DOHH2 (cell line): ENCODE data around the gene TOGARAM2.

Experiments
- H3F3A ChIP-seq: fragments of 200-600 bp; sonication (generic), shearing (Covaris generic); 2 replicates; pipeline ENCODE4 v1.6.0; 2016; ENCODE audit warnings: antibody characterized with exemption, mild to moderate bottlenecking; ENCODE audit not compliant: control insufficient read depth, insufficient read depth
- H3K27ac ChIP-seq: fragments of 200-600 bp; sonication (generic); 2 replicates; pipeline ENCODE4 v1.5.1; 2014; ENCODE audit warnings: low read depth, mild to moderate bottlenecking, low read length, moderate library complexity
- H3K27me3 ChIP-seq: fragments of 200-600 bp; sonication (generic); 2 replicates; pipeline ENCODE4 v1.6.1; 2014; ENCODE audit warnings: mild to moderate bottlenecking, low read length, mixed read lengths; ENCODE audit not compliant: control insufficient read depth
- H3K36me3 ChIP-seq: fragments of 200-600 bp; sonication (generic); 2 replicates; pipeline ENCODE4 v1.6.1; 2014; ENCODE audit warnings: mild to moderate bottlenecking, low read length, moderate library complexity, mixed read lengths; ENCODE audit not compliant: control insufficient read depth
- H3K4me1 ChIP-seq: fragments of 200-600 bp; sonication (generic); 2 replicates; pipeline ENCODE4 v1.6.1; 2014; ENCODE audit warnings: mild to moderate bottlenecking, low read length, mixed read lengths; ENCODE audit not compliant: control insufficient read depth
- H3K4me2 ChIP-seq: fragments of 200-600 bp; sonication (generic); 2 replicates; pipeline ENCODE4 v1.6.0; 2014; ENCODE audit warnings: mild to moderate bottlenecking, low read length, moderate library complexity
- H3K4me3 ChIP-seq: fragments of 200-600 bp; sonication (generic); 2 replicates; pipeline ENCODE4 v1.5.1; 2014; ENCODE audit warnings: mild to moderate bottlenecking, low read length, mixed read lengths
- H3K79me2 ChIP-seq: fragments of 200-600 bp; sonication (generic); 2 replicates; pipeline ENCODE4 v1.6.1; 2014; ENCODE audit warnings: mild to moderate bottlenecking, low read length, mixed read lengths; ENCODE audit not compliant: control insufficient read depth
- H3K9me2 ChIP-seq: fragments of 200-600 bp; sonication (generic); replicated peaks from 2 replicates; pipeline ENCODE4 v1.6.1; 2014; ENCODE audit warnings: mild to moderate bottlenecking, low read length, mixed read lengths; ENCODE audit not compliant: control insufficient read depth
- H3K9me3 ChIP-seq: fragments of 200-600 bp; sonication (generic); 2 replicates; pipeline ENCODE4 v1.6.1; 2014; ENCODE audit warnings: antibody characterized with exemption, low read length, mixed read lengths; ENCODE audit not compliant: control insufficient read depth, insufficient read depth
- H4K20me1 ChIP-seq: fragments of 200-600 bp; sonication (generic); 2 replicates; pipeline ENCODE4 v1.6.0; 2014; ENCODE audit warnings: low read depth, mild to moderate bottlenecking, antibody characterized with exemption, low read length, moderate library complexity; ENCODE audit not compliant: control insufficient read depth, insufficient read depth
- CTCF ChIP-seq: fragments of 200-600 bp; sonication (generic); IDR thresholded peaks from one replicate; pipeline ENCODE4 v1.5.1; 2014; ENCODE audit warnings: antibody characterized with exemption, mild to moderate bottlenecking, low read depth, low read length; ENCODE audit not compliant: poor library complexity, severe bottlenecking
- EZH2phosphoT487 ChIP-seq: fragments of 200-600 bp; sonication (generic); IDR thresholded peaks from 2 replicates; pipeline ENCODE4 v1.6.1; 2017; ENCODE audit warnings: borderline replicate concordance, mild to moderate bottlenecking, antibody characterized with exemption, low read length, moderate library complexity, mixed read lengths

The TOGARAM2 gene

GRCh38 chr2:29040552-29040951 lies 59.5 kb downstream of the TOGARAM2 start:
- H3K36me3 ChIP-seq = no peaks in the 10 kb centered on the region
- no peaks in the 10 kb centered on the region for H3K4me1 ChIP-seq
- H3K27me3 ChIP-seq = peaks cover 4% of the 10 kb centered on the region; the same call in 1 of the 2 replicates
- no peak for TF ChIP-seq EZH2phosphoT487
- no peak for TF ChIP-seq CTCF
- no peak overlapping the region for H3K4me2 ChIP-seq
- no peaks in the 10 kb centered on the region for H3K9me2 ChIP-seq
- no peaks in the 10 kb centered on the region for H4K20me1 ChIP-seq
- H3F3A ChIP-seq = no peaks in the 10 kb centered on the region
- no peaks in the 10 kb centered on the region for H3K9me3 ChIP-seq
- no peak overlapping the region for H3K4me3 ChIP-seq
- H3K27ac ChIP-seq = no peak overlapping the region
- H3K79me2 ChIP-seq = no peaks in the 10 kb centered on the region

- Histone ChIP-seq H3K36me3 (no peaks in the 10 kb centered on the region), H3K4me2 (no peak overlapping the region), H3K4me3 (no peak overlapping the region), H3K79me2 (no peaks in the 10 kb centered on the region), H3K27me3 (peaks cover 4% of the 10 kb centered on the region; the same call in 1 of the 2 replicates), H4K20me1 (no peaks in the 10 kb centered on the region), H3K9me3 (no peaks in the 10 kb centered on the region), H3K9me2 (no peaks in the 10 kb centered on the region), H3F3A (no peaks in the 10 kb centered on the region), H3K4me1 (no peaks in the 10 kb centered on the region), H3K27ac (no peak overlapping the region)
- TF ChIP-seq CTCF (no peak), EZH2phosphoT487 (no peak)
Measured at GRCh38 chr2:29041161-29041660, 60.1 kb downstream of the TOGARAM2 start.

GRCh38 chr2:29042561-29043075 lies 61.5 kb downstream of the TOGARAM2 start:
- Histone ChIP-seq H3K4me2 (no peak overlapping the region), H3K36me3 (no peaks in the 10 kb centered on the region), H4K20me1 (no peaks in the 10 kb centered on the region), H3K4me1 (no peaks in the 10 kb centered on the region), H3K27me3 (peaks cover 4% of the 10 kb centered on the region; the same call in 1 of the 2 replicates), H3F3A (no peaks in the 10 kb centered on the region), H3K27ac (no peak overlapping the region), H3K9me2 (no peaks in the 10 kb centered on the region), H3K4me3 (no peak overlapping the region), H3K79me2 (no peaks in the 10 kb centered on the region), H3K9me3 (no peaks in the 10 kb centered on the region)
- TF ChIP-seq EZH2phosphoT487 = no peak
- TF ChIP-seq CTCF = no peak
